HG02840 (cell line): Measurements from ENCODE around the gene CNTNAP1.

Source experiments
- ATAC-seq: cut with Tn5 transposase; IDR thresholded peaks from one replicate; pipeline ENCODE4 v1.9.1; 2021; ENCODE audit warnings: mild to moderate bottlenecking, moderate library complexity, moderate number of reproducible peaks; ENCODE audit not compliant: unreplicated experiment, low FRiP score

Gene CNTNAP1

GRCh38 chr17:42683407-42684034 lies 1.2 kb downstream of the CNTNAP1 start:
- no peak for ATAC-seq

- no peak for ATAC-seq
Observed at GRCh38 chr17:42684929-42685556, 2.7 kb downstream of the CNTNAP1 start.

- no peak for ATAC-seq
Observed at GRCh38 chr17:42685831-42686230, 3.5 kb downstream of the CNTNAP1 start.

- ATAC-seq: no peak
Observed at GRCh38 chr17:42686520-42687128, 4.3 kb downstream of the CNTNAP1 start.

GRCh38 chr17:42687707-42688320 lies 5.5 kb downstream of the CNTNAP1 start:
- no peak for ATAC-seq

- no peak for ATAC-seq
Observed at GRCh38 chr17:42690596-42690995, 8.3 kb downstream of the CNTNAP1 start.

- no peak for ATAC-seq
Observed at GRCh38 chr17:42691021-42691545, 8.8 kb downstream of the CNTNAP1 start.

GRCh38 chr17:42692489-42692888 lies 10.2 kb downstream of the CNTNAP1 start:
- no peak for ATAC-seq

GRCh38 chr17:42694524-42694923 lies 12.2 kb downstream of the CNTNAP1 start:
- ATAC-seq: no peak

GRCh38 chr17:42695500-42695899 lies 13.2 kb downstream of the CNTNAP1 start:
- no peak for ATAC-seq

- ATAC-seq: no peak
Observed at GRCh38 chr17:42697108-42697811, 14.9 kb downstream of the CNTNAP1 start.

GRCh38 chr17:42698736-42699414 lies 16.5 kb downstream of the CNTNAP1 start:
- no peak for ATAC-seq

GRCh38 chr17:42699415-42699740 lies 17.0 kb downstream of the CNTNAP1 start:
- ATAC-seq: no peak

- no peak for ATAC-seq
Observed at GRCh38 chr17:42700586-42701289, 18.4 kb downstream of the CNTNAP1 start.

GRCh38 chr17:42702446-42702845 lies 20.1 kb downstream of the CNTNAP1 start:
- ATAC-seq: no peak

GRCh38 chr17:42704490-42704836 lies 22.1 kb downstream of the CNTNAP1 start:
- peak; percentile 25 for ATAC-seq

- peak; percentile 76 for ATAC-seq
Observed at GRCh38 chr17:42704837-42705494, 22.6 kb downstream of the CNTNAP1 start.

GRCh38 chr17:42706732-42707131 lies 24.4 kb downstream of the CNTNAP1 start:
- no peak for ATAC-seq

- ATAC-seq: no peak
Observed at GRCh38 chr17:42708588-42708987, 26.3 kb downstream of the CNTNAP1 start.
